Measurements from ENCODE around the gene TJAP1. TPM values are rescaled to one million over a fixed set of nuclear protein-coding genes. Genes with fewer than 3 reads are reported as not detected.

The TJAP1 gene
- total and polyA plus RNA-seq, 2 donors (not counting 3 experiments of a cell fraction or from before 2014, with no cell fraction given) = 28.4 to 31.8 TPM

- FAIRE-seq = no peak
- intact Hi-C loops (cut with micrococcal nuclease) (loop anchor here (2.0 kb wide), 1 partner anchor 57 kb away; no protein-coding TSS in a partner anchor), dilution Hi-C loops (cut with MboI; ENCODE audit: extremely low pct_ligation_motif_present, low sequenced_read_pairs) (no loop called here)
- peaks cover 7 to 43% of the 10 kb centered on the region in 2 experiments for H3K36me3 ChIP-seq (ENCODE audit: control insufficient read depth in 2 of 2, extremely low read depth in 1 of 2, insufficient read depth in 2 of 2, low read length in 2 of 2)
- H2AFZ ChIP-seq (ENCODE audit: low read depth, low read length) = peak overlapping the region; percentile 42
- POLR2A ChIA-PET = interaction anchor here (0.6 kb wide), 1 partner anchor 40 kb away, joined by 5 read pairs; the partner anchor contains the start of gene TJAP1
- DNase-seq (ENCODE audit: low read depth, low spot score) = peak; percentile 38
- H3K9me1 ChIP-seq (replicated peaks; ENCODE audit: control insufficient read depth, extremely low read depth, insufficient read depth, low read length) = no peaks in the 10 kb centered on the region
- H3K9ac ChIP-seq (replicated peaks; ENCODE audit: extremely low read depth, insufficient read depth, low read length) = peak overlapping the region; percentile 87
- H3K27me3 ChIP-seq (ENCODE audit: control insufficient read depth in 2 of 2, insufficient read depth in 2 of 2, low read length in 2 of 2) = no peaks in the 10 kb centered on the region
- CTCF ChIA-PET = interaction anchor here (0.9 to 1.8 kb wide), 4 partner anchors 11 to 374 kb away, joined by 3 to 9 read pairs (median 4); no protein-coding TSS in a partner anchor
- TF ChIP-seq JUN (IDR thresholded peaks at IDR 0.05; ENCODE audit: borderline replicate concordance, insufficient read depth, insufficient read length, low read depth) = no peak
- TF ChIP-seq GATA2 (IDR thresholded peaks at IDR 0.05; ENCODE audit: insufficient read depth, insufficient read length, low read depth, low read length) = no peak
- no peak for TF ChIP-seq CTCF (IDR thresholded peaks at IDR 0.05; ENCODE audit: extremely low read depth in 1 of 2, insufficient read depth in 1 of 2, low read depth in 1 of 2, low read length in 2 of 2)
- TF ChIP-seq MAX (IDR thresholded peaks at IDR 0.05; ENCODE audit: insufficient read depth, insufficient read length) = no peak
- TF ChIP-seq FOS (IDR thresholded peaks at IDR 0.05; ENCODE audit: borderline replicate concordance, insufficient read depth, low read length) = no peak
- no peak for TF ChIP-seq POLR2A (IDR thresholded peaks at IDR 0.05; ENCODE audit: low read depth, low read length)
- no peak for TF ChIP-seq MYC (IDR thresholded peaks at IDR 0.05; ENCODE audit: low read depth, low read length)
- TF ChIP-seq POLR2AphosphoS5 (IDR thresholded peaks at IDR 0.05; ENCODE audit: insufficient read depth, low read depth, low read length) = no peak
- TF ChIP-seq EZH2 (IDR thresholded peaks at IDR 0.05; ENCODE audit: borderline replicate concordance, low read depth, low read length, severe bottlenecking) = no peak
- no TSS peak for BruUV-seq (replicated peaks)
- peak overlapping the region; percentile 31 for H3K27ac ChIP-seq (ENCODE audit: insufficient read depth, low read depth, low read length)
- H3K4me3 ChIP-seq (replicated peaks in 1 of 3; ENCODE audit: insufficient read depth in 1 of 3, low read depth in 1 of 3, low read length in 3 of 3) = peak overlapping the region; percentile 81 to 94 (median 87)
- peaks cover 44% of the 10 kb centered on the region for H3K79me2 ChIP-seq (ENCODE audit: control insufficient read depth, insufficient read depth, low read length)
- peaks cover 17% of the 10 kb centered on the region for H3K4me1 ChIP-seq (ENCODE audit: control insufficient read depth, extremely low read depth, insufficient read depth, low read length)
- no peaks in the 10 kb centered on the region for H4K20me1 ChIP-seq (replicated peaks; ENCODE audit: control insufficient read depth, extremely low read depth, insufficient read depth, low read length)
- peak overlapping the region; percentile 94 for H3K4me2 ChIP-seq (ENCODE audit: insufficient read depth, low read length)
- H3K9me3 ChIP-seq (replicated peaks; ENCODE audit: control insufficient read depth, insufficient read depth, low read length) = no peaks in the 10 kb centered on the region
Observed at GRCh38 chr6:43517505-43518357, 40.4 kb downstream of the TJAP1 start.
